ENCODE data around the gene CABP7. TPM values are rescaled to one million over a fixed set of nuclear protein-coding genes. Genes with fewer than 3 reads are reported as not detected.

CABP7 gene
- total and polyA plus RNA-seq, 2 donors (not counting 3 experiments of a cell fraction or from before 2014, with no cell fraction given): not detected

- H3K4me3 ChIP-seq (replicated peaks in 1 of 3; ENCODE audit: insufficient read depth in 1 of 3, low read depth in 1 of 3, low read length in 3 of 3): no peak overlapping the region
- FAIRE-seq: no peak
- TF ChIP-seq POLR2AphosphoS5 (IDR thresholded peaks at IDR 0.05; ENCODE audit: insufficient read depth, low read depth, low read length) (no peak), CTCF (IDR thresholded peaks at IDR 0.05; ENCODE audit: extremely low read depth in 1 of 2, insufficient read depth in 1 of 2, low read depth in 1 of 2, low read length in 2 of 2) (no peak), MYC (IDR thresholded peaks at IDR 0.05; ENCODE audit: low read depth, low read length) (no peak), JUN (IDR thresholded peaks at IDR 0.05; ENCODE audit: borderline replicate concordance, insufficient read depth, insufficient read length, low read depth) (no peak), POLR2A (IDR thresholded peaks at IDR 0.05; ENCODE audit: low read depth, low read length) (no peak), EZH2 (IDR thresholded peaks at IDR 0.05; ENCODE audit: borderline replicate concordance, low read depth, low read length, severe bottlenecking) (no peak), GATA2 (IDR thresholded peaks at IDR 0.05; ENCODE audit: insufficient read depth, insufficient read length, low read depth, low read length) (no peak), FOS (IDR thresholded peaks at IDR 0.05; ENCODE audit: borderline replicate concordance, insufficient read depth, low read length) (no peak), MAX (IDR thresholded peaks at IDR 0.05; ENCODE audit: insufficient read depth, insufficient read length) (no peak)
- DNase-seq (ENCODE audit: low read depth, low spot score): no peak
- H3K9ac ChIP-seq (replicated peaks; ENCODE audit: extremely low read depth, insufficient read depth, low read length): no peak overlapping the region
- H2AFZ ChIP-seq (ENCODE audit: low read depth, low read length): no peak overlapping the region
- ChIA-PET POLR2A (no interaction called here), CTCF (interaction anchor here (1.2 to 1.4 kb wide), 2 partner anchors 12 to 20 kb away, joined by 3 read pairs; no protein-coding TSS in a partner anchor)
- intact Hi-C loops (cut with micrococcal nuclease): loop anchor here (10.0 kb wide), 1 partner anchor 235 kb away; no protein-coding TSS in a partner anchor
- no peak overlapping the region for H3K4me2 ChIP-seq (ENCODE audit: insufficient read depth, low read length)
- no peaks in the 10 kb centered on the region for H4K20me1 ChIP-seq (replicated peaks; ENCODE audit: control insufficient read depth, extremely low read depth, insufficient read depth, low read length)
- no peaks in the 10 kb centered on the region for H3K79me2 ChIP-seq (ENCODE audit: control insufficient read depth, insufficient read depth, low read length)
- no peaks in the 10 kb centered on the region for H3K27me3 ChIP-seq (ENCODE audit: control insufficient read depth in 2 of 2, insufficient read depth in 2 of 2, low read length in 2 of 2)
- no peaks in the 10 kb centered on the region for H3K36me3 ChIP-seq (ENCODE audit: control insufficient read depth in 2 of 2, extremely low read depth in 1 of 2, insufficient read depth in 2 of 2, low read length in 2 of 2)
- no peak overlapping the region for H3K27ac ChIP-seq (ENCODE audit: insufficient read depth, low read depth, low read length)
- H3K4me1 ChIP-seq (ENCODE audit: control insufficient read depth, extremely low read depth, insufficient read depth, low read length): no peaks in the 10 kb centered on the region
- dilution Hi-C loops (cut with MboI; ENCODE audit: extremely low pct_ligation_motif_present, low sequenced_read_pairs): no loop called here
- H3K9me1 ChIP-seq (replicated peaks; ENCODE audit: control insufficient read depth, extremely low read depth, insufficient read depth, low read length): no peaks in the 10 kb centered on the region
- no peaks in the 10 kb centered on the region for H3K9me3 ChIP-seq (replicated peaks; ENCODE audit: control insufficient read depth, insufficient read depth, low read length)
- BruUV-seq (replicated peaks): no TSS peak
Observed at GRCh38 chr22:29710193-29710592, 9.6 kb upstream of the CABP7 start.

All from endothelial cell of umbilical vein (primary cell).